GM12801 (cell line): ENCODE data around the gene SLIT3.

ENCODE experiments used
- TF ChIP-seq, protein P1 (sequence below): IDR thresholded peaks from one replicate; pipeline ENCODE4 v1.5.1; 2011; ENCODE audit warnings: control low read depth; ENCODE audit not compliant: insufficient read length; ENCODE audit errors: extremely low read depth

The SLIT3 gene

DNA sequence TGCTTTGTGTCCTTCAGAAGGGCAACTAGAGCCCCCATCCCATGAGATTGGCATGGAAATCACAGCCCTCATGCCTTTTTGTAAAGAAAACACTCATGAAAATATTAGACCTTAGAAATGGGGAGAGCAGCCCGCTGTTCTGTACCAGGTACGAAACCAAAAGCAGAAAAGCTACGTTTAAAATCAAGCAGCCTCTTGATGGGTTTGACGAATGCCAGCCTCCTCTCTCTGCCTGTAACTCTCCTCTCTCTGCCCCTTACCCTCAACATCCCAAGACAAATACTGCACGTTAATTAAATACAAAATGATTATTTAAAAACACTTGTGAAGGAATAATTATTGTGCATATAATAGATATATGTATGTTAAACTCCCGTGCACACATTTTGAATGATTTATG lies 390.1 kb downstream of the SLIT3 start:
- TF ChIP-seq, protein P1, sequence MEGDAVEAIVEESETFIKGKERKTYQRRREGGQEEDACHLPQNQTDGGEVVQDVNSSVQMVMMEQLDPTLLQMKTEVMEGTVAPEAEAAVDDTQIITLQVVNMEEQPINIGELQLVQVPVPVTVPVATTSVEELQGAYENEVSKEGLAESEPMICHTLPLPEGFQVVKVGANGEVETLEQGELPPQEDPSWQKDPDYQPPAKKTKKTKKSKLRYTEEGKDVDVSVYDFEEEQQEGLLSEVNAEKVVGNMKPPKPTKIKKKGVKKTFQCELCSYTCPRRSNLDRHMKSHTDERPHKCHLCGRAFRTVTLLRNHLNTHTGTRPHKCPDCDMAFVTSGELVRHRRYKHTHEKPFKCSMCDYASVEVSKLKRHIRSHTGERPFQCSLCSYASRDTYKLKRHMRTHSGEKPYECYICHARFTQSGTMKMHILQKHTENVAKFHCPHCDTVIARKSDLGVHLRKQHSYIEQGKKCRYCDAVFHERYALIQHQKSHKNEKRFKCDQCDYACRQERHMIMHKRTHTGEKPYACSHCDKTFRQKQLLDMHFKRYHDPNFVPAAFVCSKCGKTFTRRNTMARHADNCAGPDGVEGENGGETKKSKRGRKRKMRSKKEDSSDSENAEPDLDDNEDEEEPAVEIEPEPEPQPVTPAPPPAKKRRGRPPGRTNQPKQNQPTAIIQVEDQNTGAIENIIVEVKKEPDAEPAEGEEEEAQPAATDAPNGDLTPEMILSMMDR, result no peak

DNA sequence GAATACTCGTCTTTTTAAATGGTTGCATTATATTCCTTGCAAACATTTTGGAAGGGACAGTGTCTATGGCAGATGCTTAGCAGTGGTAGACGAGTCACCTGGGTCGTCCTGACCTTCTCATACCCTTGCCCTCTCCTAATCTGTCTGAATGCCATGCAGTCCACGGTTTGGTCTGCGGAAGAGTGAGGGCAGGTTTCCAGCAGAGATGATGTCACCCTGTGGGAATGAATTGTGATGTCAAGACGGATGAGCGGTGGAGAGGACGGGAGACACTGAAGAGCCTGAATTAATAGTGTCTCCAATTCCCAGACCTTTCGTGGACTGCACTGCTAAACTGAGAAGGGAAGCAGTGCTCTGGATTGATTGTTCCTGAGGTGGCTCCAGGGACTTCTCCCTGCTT lies 392.7 kb downstream of the SLIT3 start:
- TF ChIP-seq, protein P1, result no peak

DNA sequence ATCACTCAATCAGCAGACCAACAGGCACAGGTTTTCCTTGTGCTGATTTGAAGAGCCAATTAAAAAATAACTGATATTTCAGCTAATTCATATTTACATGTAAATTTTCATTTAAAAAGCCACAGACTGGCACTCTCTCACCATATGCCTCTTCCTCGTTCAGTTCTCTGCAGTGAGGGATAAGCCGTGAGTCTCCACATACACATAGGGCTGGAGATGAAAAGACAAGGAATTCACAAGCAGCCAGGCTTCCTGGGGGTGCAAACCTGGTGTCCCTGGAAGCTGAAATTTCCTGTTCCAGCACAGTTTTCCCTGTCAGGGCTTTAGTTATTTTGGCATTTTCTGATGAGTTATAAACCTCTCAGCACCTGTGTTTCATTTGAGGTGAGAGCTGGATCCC lies 397.9 kb downstream of the SLIT3 start:
- TF ChIP-seq, protein P1, result no peak

DNA sequence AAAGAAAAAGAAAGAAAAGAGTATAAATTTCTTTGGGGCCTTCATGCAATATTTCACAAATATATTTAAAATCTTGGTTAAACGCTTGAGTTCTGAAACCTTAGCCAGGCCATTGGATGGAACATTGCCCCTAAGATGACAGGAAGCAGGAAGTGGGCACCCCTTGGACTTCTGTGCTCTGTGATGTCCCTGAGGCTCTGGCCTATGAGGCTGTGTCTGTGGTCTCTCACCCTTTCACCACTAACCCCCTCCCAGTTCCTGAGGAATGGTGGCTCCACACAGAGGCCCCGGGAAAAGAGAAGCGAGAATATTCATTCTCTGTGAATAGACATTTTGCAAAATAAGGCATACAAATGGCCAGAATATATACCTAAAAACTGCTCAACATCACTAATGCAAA lies 401.3 kb downstream of the SLIT3 start:
- TF ChIP-seq, protein P1, result no peak

DNA sequence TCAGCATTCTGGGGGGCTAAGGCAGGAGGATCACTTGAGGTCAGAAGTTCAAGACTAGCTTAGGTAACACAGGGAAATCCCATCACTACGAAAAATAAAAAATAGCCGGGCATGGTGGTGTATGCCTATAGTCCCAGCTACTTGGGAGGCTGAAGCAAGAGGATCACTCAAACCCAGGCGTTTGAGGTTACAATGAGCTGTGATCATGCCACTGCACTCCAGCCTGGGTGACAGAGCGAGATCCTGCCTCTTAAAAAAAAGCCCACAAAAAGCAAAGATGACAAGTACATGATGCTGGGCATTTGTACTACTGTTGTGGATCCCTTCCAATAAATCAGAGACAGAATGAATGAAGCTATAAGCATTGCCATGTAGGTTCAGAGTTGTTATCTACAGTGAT lies 401.7 kb downstream of the SLIT3 start:
- TF ChIP-seq, protein P1, result no peak

DNA sequence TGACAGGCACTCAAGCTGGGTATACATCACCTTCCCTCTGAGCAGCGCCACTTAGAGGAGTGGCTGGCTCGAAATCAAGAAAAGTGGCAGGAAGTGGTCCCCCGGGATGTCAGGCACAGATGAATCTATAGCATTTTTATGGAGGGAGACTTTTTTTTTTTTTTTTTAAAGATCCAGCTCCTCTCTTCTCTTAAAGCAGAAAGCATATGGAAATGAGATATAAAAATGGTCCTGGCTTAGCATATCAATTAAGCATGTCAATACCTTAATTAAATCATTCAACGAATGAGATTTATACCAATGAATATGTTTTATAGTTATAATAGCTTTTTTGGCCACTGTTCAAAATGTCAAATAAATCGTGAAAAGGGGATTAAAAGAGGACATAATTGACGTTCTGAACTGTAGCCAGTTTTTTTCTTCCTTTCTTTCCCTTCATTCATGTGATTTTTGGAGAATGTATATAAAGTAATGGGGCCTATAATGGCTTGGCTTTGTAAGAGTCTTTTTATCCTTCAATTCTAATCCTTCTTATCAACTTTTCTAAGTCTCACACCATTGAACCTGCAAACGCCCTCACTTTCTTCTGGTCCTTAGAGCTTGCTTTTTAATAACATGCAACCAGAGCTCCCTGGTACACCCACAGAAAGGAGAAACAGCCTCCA lies 402.6 kb downstream of the SLIT3 start:
- TF ChIP-seq, protein P1, result no peak

DNA sequence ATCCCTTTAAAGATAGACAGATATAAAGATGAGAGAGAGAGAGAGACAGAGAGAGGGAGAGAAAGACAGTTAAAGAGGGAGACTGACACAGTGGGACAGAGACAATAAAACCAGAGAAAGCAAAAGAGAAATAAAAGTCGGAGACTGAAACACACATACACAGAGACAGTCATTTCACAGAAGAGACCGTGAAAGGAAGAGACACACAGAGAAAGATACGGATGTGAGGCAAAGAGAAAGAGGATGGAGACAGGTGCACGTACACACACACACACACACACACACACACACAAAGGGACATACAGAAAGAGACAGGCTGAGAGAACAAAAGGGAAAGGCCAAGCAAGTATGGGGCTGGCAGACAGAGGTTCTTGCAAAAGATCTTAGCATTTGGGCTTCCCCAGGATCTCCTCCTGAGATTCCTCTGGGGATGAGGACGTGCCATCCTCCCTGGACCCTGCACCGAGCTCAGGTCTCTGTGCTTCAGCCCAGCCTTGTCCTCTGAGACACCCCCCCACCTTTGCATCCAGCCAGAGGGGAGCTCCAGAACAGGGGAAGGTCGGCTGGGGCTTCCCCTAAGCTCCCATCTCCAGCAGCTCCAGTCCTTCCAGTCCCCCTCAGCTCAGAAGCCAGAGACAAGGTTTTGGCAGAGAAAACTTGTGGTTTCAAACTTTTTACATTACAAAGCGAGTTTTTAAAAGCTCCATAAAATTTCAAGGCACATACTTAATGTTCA lies 403.4 kb downstream of the SLIT3 start:
- TF ChIP-seq, protein P1, result no peak
